ENCODE measurements around the gene NRG2. TPM values are rescaled to one million over a fixed set of nuclear protein-coding genes. Genes with fewer than 3 reads are reported as not detected.

Gene NRG2
- total and polyA plus RNA-seq, 2 of the 8 experiments (the other 6 are each of a cell fraction or from before 2014, with no cell fraction given) = 0.27 to 0.54 TPM

DNA sequence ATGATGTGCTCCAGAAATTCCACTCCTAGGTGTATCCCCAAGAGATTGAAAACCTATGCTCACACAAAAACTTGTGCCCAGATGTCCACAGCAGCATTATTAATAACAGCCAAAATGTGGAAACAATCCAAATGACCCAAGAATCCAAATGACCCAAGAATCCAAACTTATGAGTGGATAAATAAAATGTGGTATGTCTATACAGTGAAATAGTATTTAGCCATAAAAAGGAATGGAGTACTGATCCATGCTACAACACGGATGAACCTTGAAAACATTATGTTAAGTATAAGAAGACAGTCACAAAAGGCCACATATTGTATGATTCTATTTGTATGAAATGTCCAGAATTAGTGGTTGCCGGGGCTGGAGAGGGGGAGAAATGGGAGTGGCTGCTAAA lies 167.1 kb downstream of the NRG2 start:
- CTCF ChIA-PET (ENCODE audit: partially characterized antibody) = interaction anchor here (1.9 to 4.1 kb wide), 4 partner anchors 10 to 93 kb away, joined by 4 to 35 read pairs (median 16); no protein-coding TSS in a partner anchor
- 83% methylated on average over 2 of the region's 2 CpGs; no CpG with 5 or more reads in 1 of the 2 experiments for WGBS, 2 experiments (ENCODE audit: extremely low coverage in 1 of 2, insufficient coverage in 1 of 2, insufficient read length in 1 of 2, insufficient replicate concordance in 2 of 2, low coverage in 1 of 2, low lambda C conversion rate in 2 of 2, missing lambda C conversion rate in 1 of 2)

More for the DNA sequence above, 167.1 kb downstream of the NRG2 start:
- Histone ChIP-seq H3K9me3 (ENCODE audit: insufficient read depth in 2 of 2, low read depth in 1 of 2, low read length in 1 of 2) (no peaks in the 10 kb centered on the region), H3K79me2 (ENCODE audit: control insufficient read depth in 1 of 2, insufficient read depth in 2 of 2, low read length in 2 of 2) (no peaks in the 10 kb centered on the region), H3K4me1 (replicated peaks in 1 of 4; ENCODE audit: control insufficient read depth in 3 of 4, insufficient read depth in 4 of 4, low read length in 3 of 4) (peaks cover 0 to 9% (median 6%) of the 10 kb centered on the region in 4 experiments; a peak in 6 of 7 replicates), H4K91ac (replicated peaks; ENCODE audit: insufficient read length, low read length) (no peak overlapping the region), H2BK20ac (ENCODE audit: low read length) (no peak overlapping the region), H3K4me2 (ENCODE audit: insufficient read depth in 1 of 2, low read depth in 2 of 2, low read length in 2 of 2) (no peak overlapping the region), H3K4ac (replicated peaks; ENCODE audit: insufficient read length, low read depth, low read length) (no peak overlapping the region), H3K4me3 (ENCODE audit: extremely low read depth in 1 of 4, insufficient read depth in 2 of 4, low read depth in 3 of 4, low read length in 4 of 4) (no peak overlapping the region), H3K79me1 (ENCODE audit: low read depth, low read length) (no peaks in the 10 kb centered on the region), H4K8ac (ENCODE audit: extremely low read depth, insufficient read depth, low read length) (no peak overlapping the region), H3K23me2 (ENCODE audit: low read depth, low read length) (0 out of 2 replicates have a peak, but pooled peaks cover 1% of the 10 kb centered on the region), H4K20me1 (replicated peaks in 1 of 2; ENCODE audit: control insufficient read depth in 1 of 2, insufficient read depth in 2 of 2, low read length in 2 of 2) (no peaks in the 10 kb centered on the region), H3K36me3 (ENCODE audit: control insufficient read depth in 2 of 4, insufficient read depth in 4 of 4, low read length in 3 of 4) (no peaks in the 10 kb centered on the region), H2AFZ (ENCODE audit: low read length) (no peak overlapping the region), H3K27ac (ENCODE audit: low read depth, low read length) (no peak overlapping the region), H3K9ac (replicated peaks in 1 of 4; ENCODE audit: extremely low read depth in 1 of 4, low read depth in 3 of 4, low read length in 3 of 4) (no peak overlapping the region), H2BK15ac (ENCODE audit: low read length) (no peak overlapping the region), H3K18ac (ENCODE audit: extremely low read depth, low read length) (no peak overlapping the region), H3K23ac (ENCODE audit: insufficient read length) (no peak overlapping the region), H3K27me3 (replicated peaks in 1 of 4; ENCODE audit: control insufficient read depth in 3 of 4, extremely low read depth in 1 of 4, insufficient read depth in 3 of 4, low read length in 3 of 4) (peaks cover 0 to 2% (median 0%) of the 10 kb centered on the region in 4 experiments; a peak in 2 of 7 replicates), H2BK120ac (replicated peaks; ENCODE audit: low read depth, low read length) (no peak overlapping the region), H3K56ac (replicated peaks; ENCODE audit: insufficient read length, low read depth, low read length) (no peak overlapping the region), H2BK5ac (ENCODE audit: low read depth, low read length) (no peak overlapping the region), H2BK12ac (ENCODE audit: low read depth, low read length) (no peak overlapping the region), H4K5ac (ENCODE audit: insufficient read length, low read depth, low read length) (no peak overlapping the region), H3K14ac (ENCODE audit: insufficient read length) (no peak overlapping the region), H2AK5ac (ENCODE audit: low read depth, low read length) (no peak overlapping the region)
- FAIRE-seq (no peak), DNase-seq (ENCODE audit: low read depth in 1 of 2, low spot score in 2 of 2) (no peak)
- POLR2A ChIA-PET (ENCODE audit: partially characterized antibody) = no interaction called here
- TF ChIP-seq NRF1 (IDR thresholded peaks at IDR 0.05; ENCODE audit: low read depth, low read length) = 0 out of 2 replicates have a peak, but pooled peaks have one; percentile 6
- no peak for TF ChIP-seq SIX5 (IDR thresholded peaks at IDR 0.05; ENCODE audit: low read depth, low read length)
- no peak for TF ChIP-seq PHF8 (conservative IDR thresholded peaks at IDR 0.05; ENCODE audit: low read depth, low read length)

Data from H1 (cell line).